HCT116 (cell line): ENCODE data around the gene SLC44A3. TPM values are rescaled to one million over a fixed set of nuclear protein-coding genes. Genes with fewer than 3 reads are reported as not detected.

Experiments
- ATAC-seq: fragments of 200-7000 bp; cut with Tn5 transposase; 2 replicates; pipeline ENCODE4 v1.9.1; 2020; ENCODE audit warnings: mild to moderate bottlenecking, moderate library complexity
- BruUV-seq: library from RNA; stranded (reverse); fragments of 400-500 nt; replicated peaks from 2 replicates; lab custom pipeline; 2021; lab: Mats Ljungman, UMichigan
- CTCF ChIA-PET: fragments of 300-600 bp; sonication (Branson Sonifier 250); formaldehyde crosslinking; loops from one replicate; lab custom pipeline; 2021; ENCODE audit warnings: antibody characterized with exemption; lab: Charles Lee
- POLR2A ChIA-PET: fragments of 300-600, 350-600 bp; sonication (Branson Sonifier 250); formaldehyde crosslinking; loops from one replicate; lab custom pipeline; 2021; ENCODE audit warnings: antibody characterized with exemption; lab: Charles Lee
- RAD21 ChIA-PET, 2 experiments: fragments of 300-600 bp; sonication (Branson Sonifier 250); formaldehyde crosslinking; loops; one replicate each; lab custom pipeline; 2023; ENCODE audit warnings: low total read pairs in 2 of 2; ENCODE audit not compliant: uncharacterized antibody in 2 of 2, unreplicated experiment in 2 of 2, low non-redundant PET in 1 of 2; lab: Charles Lee
- DNase-seq: peaks from one replicate; pipeline ENCODE4 v3.0.0-alpha.2; 2010; ENCODE audit warnings: low read depth, low spot score
- H2AFZ ChIP-seq: fragments of 200-600 bp; shearing (Covaris generic), sonication (generic); 2 replicates; pipeline ENCODE4 v1.6.1; 2017; ENCODE audit warnings: low read depth, mixed run types, mixed read lengths, antibody characterized with exemption, low read length; ENCODE audit not compliant: poor library complexity, severe bottlenecking
- H3K27ac ChIP-seq: 2 replicates; pipeline ENCODE4 v1.5.1; 2012; ENCODE audit warnings: low read depth, low read length
- H3K27me3 ChIP-seq: fragments of 200-600 bp; sonication (generic); 2 replicates; pipeline ENCODE4 v1.6.1; 2016; ENCODE audit warnings: mixed run types, low read length, mixed read lengths; ENCODE audit not compliant: insufficient read depth
- H3K36me3 ChIP-seq, 2 experiments: fragments of 200-500 bp in 1 of 2; fragments of 200-600 bp in 1 of 2; sonication (Bioruptor generic) in 1 of 2; sonication (generic) in 1 of 2; 2 replicates each; pipeline versions ENCODE4 v1.5.1 to v1.6.1; 2014 to 2016; ENCODE audit warnings: low read length in 2 of 2, inconsistent platforms in 1 of 2, mixed read lengths in 1 of 2, mixed run types in 1 of 2; ENCODE audit not compliant: insufficient read depth in 2 of 2, control insufficient read depth in 1 of 2
- H3K4me1 ChIP-seq, 2 experiments: fragments of 200-600 bp in 1 of 2; sonication (generic) in 1 of 2; 2 replicates each; pipeline versions ENCODE4 v1.5.1 to v1.6.1; 2012 to 2017; ENCODE audit warnings: low read length in 2 of 2, inconsistent platforms in 1 of 2, mild to moderate bottlenecking in 1 of 2, mixed read lengths in 1 of 2, mixed run types in 1 of 2, moderate library complexity in 1 of 2; ENCODE audit not compliant: insufficient read depth in 2 of 2, control insufficient read depth in 1 of 2
- H3K4me2 ChIP-seq: fragments of 200-600 bp; sonication (generic); 2 replicates; pipeline ENCODE4 v1.6.1; 2017; ENCODE audit warnings: mixed run types, low read length, mixed read lengths
- H3K4me3 ChIP-seq, 2 experiments: fragments of 200-600 bp in 1 of 2; sonication (generic) in 1 of 2; replicated peaks in 1 of 2; 2 replicates each; pipeline ENCODE4 v1.5.1; 2011 to 2016; ENCODE audit warnings: low read length in 2 of 2, control low read depth in 1 of 2, low read depth in 1 of 2, mild to moderate bottlenecking in 1 of 2, mixed read lengths in 1 of 2, mixed run types in 1 of 2
- H3K79me2 ChIP-seq: fragments of 200-600 bp; sonication (generic); 2 replicates; pipeline ENCODE4 v1.6.1; 2017; ENCODE audit warnings: mild to moderate bottlenecking, mixed run types, low read length, moderate library complexity, mixed read lengths; ENCODE audit not compliant: insufficient read depth
- H3K9ac ChIP-seq: fragments of 200-600 bp; sonication (generic); 2 replicates; pipeline ENCODE4 v1.6.1; 2016; ENCODE audit warnings: low read length, mixed read lengths
- H3K9me2 ChIP-seq: fragments of 200-600 bp; sonication (generic), shearing (Covaris generic); 2 replicates; pipeline ENCODE4 v1.6.1; 2017; ENCODE audit warnings: mixed run types, mild to moderate bottlenecking, moderate library complexity; ENCODE audit not compliant: insufficient read depth
- H3K9me3 ChIP-seq, 2 experiments: fragments of 200-500 bp in 1 of 2; fragments of 200-600 bp in 1 of 2; sonication (Bioruptor generic) in 1 of 2; sonication (generic) in 1 of 2; 2 replicates each; pipeline ENCODE4 v1.6.1; 2014 to 2017; ENCODE audit warnings: low read length in 2 of 2, mixed read lengths in 2 of 2, inconsistent platforms in 1 of 2, low read depth in 1 of 2, mild to moderate bottlenecking in 1 of 2, mixed run types in 1 of 2, moderate library complexity in 1 of 2; ENCODE audit not compliant: control insufficient read depth in 1 of 2, insufficient read depth in 1 of 2
- H4K20me1 ChIP-seq: fragments of 200-600 bp; sonication (generic), shearing (Covaris generic); 2 replicates; pipeline ENCODE4 v1.6.1; 2017; ENCODE audit warnings: mixed run types, mild to moderate bottlenecking, moderate library complexity; ENCODE audit not compliant: insufficient read depth
- CBX3 ChIP-seq: IDR thresholded peaks from 2 replicates; pipeline ENCODE4 v1.6.1; 2012; ENCODE audit warnings: low read depth
- CEBPB ChIP-seq: IDR thresholded peaks from 2 replicates; pipeline ENCODE4 v1.6.1; 2012; ENCODE audit warnings: low read depth
- EZH2 ChIP-seq: fragments of 200-600 bp; sonication (generic); IDR thresholded peaks from 2 replicates; pipeline ENCODE4 v1.6.1; 2017; ENCODE audit warnings: antibody characterized with exemption, mixed run types
- POLR2AphosphoS5 ChIP-seq: IDR thresholded peaks from 2 replicates; pipeline ENCODE4 v1.6.1; 2011; ENCODE audit warnings: mild to moderate bottlenecking, low read depth, low read length, moderate library complexity
- RAD21 ChIP-seq: IDR thresholded peaks from 2 replicates; pipeline ENCODE4 v1.6.1; 2012; ENCODE audit warnings: low read depth, mild to moderate bottlenecking
- SIN3A ChIP-seq: IDR thresholded peaks from 2 replicates; pipeline ENCODE4 v1.6.1; 2012; ENCODE audit warnings: low read depth
- SP1 ChIP-seq: IDR thresholded peaks from 2 replicates; pipeline ENCODE4 v1.6.1; 2012; ENCODE audit warnings: low read depth
- ZNF274 ChIP-seq: fragments of 200-500 bp; sonication (Bioruptor generic); IDR thresholded peaks from 2 replicates; pipeline ENCODE4 v1.6.1; 2014; ENCODE audit warnings: mild to moderate bottlenecking, low read depth, low read length, inconsistent platforms
- intact Hi-C: fragments of 100-400 bp; cut with micrococcal nuclease; formaldehyde crosslinking; loops from 2 replicates; pipeline ENCODE4 v1.10.0; 2022
- total RNA-seq: library from RNA; stranded (reverse); gene quantifications from one replicate; pipeline ENCODE4 v1.2.1, GENCODE V29; 2021; ENCODE audit not compliant: unreplicated experiment
- TF ChIP-seq, protein P1 (sequence below): IDR thresholded peaks from 2 replicates; pipeline ENCODE4 v1.6.1; 2012

SLC44A3 gene
- total RNA-seq, 1 experiment from 2014 or later: 9.6 TPM

DNA sequence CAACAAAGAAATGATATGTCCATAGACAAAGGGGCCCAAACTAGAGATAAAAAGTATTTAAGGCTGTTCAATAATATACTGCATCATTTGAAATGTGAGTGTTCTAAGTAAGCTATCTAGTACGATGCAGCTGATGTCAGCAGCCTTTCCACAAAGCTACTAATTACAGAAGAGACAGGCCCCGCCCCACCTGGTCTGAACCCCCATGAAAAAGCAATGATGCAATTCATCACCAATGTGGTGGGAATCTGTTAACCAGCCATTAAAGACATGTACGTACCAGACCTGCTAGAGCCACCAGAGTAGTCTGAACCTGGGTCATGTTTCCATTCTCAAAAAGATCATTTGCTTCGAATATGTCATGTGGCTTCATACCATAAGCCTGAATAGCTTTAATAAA, 81.7 kb downstream of the SLC44A3 start:
- RAD21 ChIA-PET: no interaction called here
- H3K9me2 ChIP-seq: no peaks in the 10 kb centered on the region
- POLR2A ChIA-PET: no interaction called here
- no peak overlapping the region for H3K4me2 ChIP-seq
- no peak overlapping the region for H3K4me3 ChIP-seq
- BruUV-seq: TSS peak; percentile 3
- H3K9me3 ChIP-seq: no peaks in the 10 kb centered on the region
- intact Hi-C loops: no loop called here
- H3K9ac ChIP-seq: no peak overlapping the region
- H3K4me1 ChIP-seq: peaks cover 11 to 44% of the 10 kb centered on the region in 2 experiments
- H3K27me3 ChIP-seq: no peaks in the 10 kb centered on the region
- peaks cover 41% of the 10 kb centered on the region for H3K79me2 ChIP-seq
- CTCF ChIA-PET: interaction anchor here (1.6 kb wide), 1 partner anchor 47 kb away, joined by 6 read pairs; no protein-coding TSS in a partner anchor
- peaks cover 24 to 28% of the 10 kb centered on the region in 2 experiments; a peak in 2 of 4 replicates for H3K36me3 ChIP-seq
- H3K27ac ChIP-seq: no peak overlapping the region
- no peak for DNase-seq
- no peak overlapping the region for H2AFZ ChIP-seq
- H4K20me1 ChIP-seq: peaks cover 4% of the 10 kb centered on the region; the same call in 1 of the 2 replicates
- no peak for ATAC-seq
- TF ChIP-seq EZH2: no peak
- TF ChIP-seq CBX3: no peak
- peak; percentile 25; the same call in 1 of the 2 replicates for TF ChIP-seq CEBPB

DNA sequence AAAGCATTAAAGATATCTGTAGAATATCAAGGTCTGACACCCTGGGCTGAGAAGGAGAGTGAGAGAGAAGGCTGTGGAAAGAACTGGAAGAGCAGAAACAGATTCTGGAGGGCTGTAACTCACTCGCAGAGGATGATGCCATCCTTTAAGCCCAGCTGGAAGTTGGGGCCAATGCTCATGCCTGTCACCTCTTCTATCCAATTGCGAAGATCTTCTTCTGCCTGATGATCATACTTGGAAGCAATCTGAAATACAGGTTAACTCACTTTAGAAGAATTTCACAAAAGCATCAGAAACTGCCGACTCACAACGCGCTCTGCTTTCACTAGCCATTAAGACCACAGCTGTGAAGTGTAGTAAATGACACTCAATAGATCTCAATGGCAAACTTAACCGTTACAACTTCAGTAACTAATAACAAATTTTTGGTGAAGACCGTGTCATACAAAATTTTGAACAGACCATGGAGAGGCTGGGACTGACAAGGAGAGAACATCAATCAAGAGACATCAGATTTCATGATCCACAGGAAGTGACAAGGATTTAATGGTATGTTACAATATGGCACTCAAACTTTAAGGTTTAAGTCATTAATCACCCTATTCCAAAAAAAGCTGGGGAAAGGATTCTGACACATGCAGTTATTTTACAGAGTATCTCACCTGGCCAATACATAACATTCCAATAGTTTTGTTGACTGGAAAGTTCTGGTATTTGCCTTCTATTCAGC, 83.3 kb downstream of the SLC44A3 start:
- Histone ChIP-seq H3K27me3 (no peaks in the 10 kb centered on the region), H2AFZ (no peak overlapping the region), H3K4me1 (peaks cover 9 to 43% of the 10 kb centered on the region in 2 experiments), H3K9ac (no peak overlapping the region), H3K27ac (no peak overlapping the region), H3K9me2 (no peaks in the 10 kb centered on the region), H3K79me2 (peaks cover 56% of the 10 kb centered on the region), H3K36me3 (peaks cover 12 to 17% of the 10 kb centered on the region in 2 experiments; a peak in 1 of 4 replicates), H3K9me3 (no peaks in the 10 kb centered on the region), H3K4me2 (0 out of 2 replicates have a peak overlapping the region, but pooled peaks have one; percentile 20), H4K20me1 (peaks cover 4% of the 10 kb centered on the region; the same call in 1 of the 2 replicates), H3K4me3 (no peak overlapping the region)
- DNase-seq: no peak
- BruUV-seq: no TSS peak
- POLR2A ChIA-PET: no interaction called here
- no peak for TF ChIP-seq RAD21
- no peak for TF ChIP-seq POLR2AphosphoS5
- TF ChIP-seq SIN3A: no peak
- TF ChIP-seq, protein P1, sequence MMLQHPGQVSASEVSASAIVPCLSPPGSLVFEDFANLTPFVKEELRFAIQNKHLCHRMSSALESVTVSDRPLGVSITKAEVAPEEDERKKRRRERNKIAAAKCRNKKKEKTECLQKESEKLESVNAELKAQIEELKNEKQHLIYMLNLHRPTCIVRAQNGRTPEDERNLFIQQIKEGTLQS: no peak
- no peak for TF ChIP-seq SP1
- no peak for TF ChIP-seq ZNF274
- no peak for ATAC-seq
- intact Hi-C loops: no loop called here
- RAD21 ChIA-PET: no interaction called here
- CTCF ChIA-PET: interaction anchor here (0.9 to 1.6 kb wide), 3 partner anchors 49 to 140 kb away, joined by 3 to 6 read pairs (median 4); no protein-coding TSS in a partner anchor
